GM21717 (cell line): ENCODE measurements around the gene PIGL.
A peak's percentile ranks its signal among the peaks of the same experiment; 100 is the strongest.
"Not testable (repeated sequence)": the region's sequence is repeated elsewhere in the genome, so short reads cannot be mapped to it uniquely, and the experiment has no call there.

Source experiments
- ATAC-seq: cut with Tn5 transposase; IDR thresholded peaks from one replicate; pipeline ENCODE4 v1.9.1; 2021; ENCODE audit warnings: mild to moderate bottlenecking, moderate library complexity; ENCODE audit not compliant: unreplicated experiment

PIGL gene

DNA sequence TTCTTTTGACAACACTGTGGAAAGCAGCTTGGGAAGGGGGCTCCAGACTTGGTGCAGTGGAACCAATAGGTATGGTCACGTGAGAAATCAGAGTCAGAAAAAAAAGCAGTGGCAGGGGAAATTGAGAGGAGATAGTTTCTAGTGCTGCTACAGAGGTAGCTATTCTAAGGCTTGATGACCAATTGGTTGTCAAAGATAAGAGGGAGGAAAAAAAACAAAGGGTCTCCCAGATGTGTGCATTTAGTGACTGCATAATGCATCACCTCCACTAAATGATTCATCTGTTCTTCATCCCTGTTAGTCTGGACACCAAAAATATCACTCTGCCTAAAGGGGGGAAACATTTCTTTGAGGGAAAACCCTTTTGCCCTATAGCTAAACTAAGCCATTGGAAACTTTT lies 56.5 kb downstream of the PIGL start:
- no peak for ATAC-seq

DNA sequence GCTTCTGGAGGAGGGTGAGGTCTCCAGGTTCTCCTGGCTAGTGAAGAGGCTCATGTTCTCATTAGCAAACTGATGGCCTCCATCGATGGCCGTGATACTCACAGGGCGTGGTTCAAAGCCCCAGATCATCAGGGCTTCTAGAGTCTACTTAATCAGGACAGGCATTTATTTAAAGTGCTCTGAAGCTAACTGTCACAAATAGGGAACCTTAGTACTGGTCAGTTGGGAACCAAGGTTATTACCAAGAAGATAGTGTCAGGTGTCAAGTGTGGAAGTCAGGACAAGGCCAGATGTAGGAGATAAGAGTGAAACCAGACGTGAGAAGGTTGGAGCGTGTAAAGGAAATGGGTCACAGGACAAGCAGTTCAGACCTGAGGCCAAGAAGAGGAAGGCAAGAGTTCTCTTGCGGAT lies 56.9 kb downstream of the PIGL start:
- no peak for ATAC-seq

DNA sequence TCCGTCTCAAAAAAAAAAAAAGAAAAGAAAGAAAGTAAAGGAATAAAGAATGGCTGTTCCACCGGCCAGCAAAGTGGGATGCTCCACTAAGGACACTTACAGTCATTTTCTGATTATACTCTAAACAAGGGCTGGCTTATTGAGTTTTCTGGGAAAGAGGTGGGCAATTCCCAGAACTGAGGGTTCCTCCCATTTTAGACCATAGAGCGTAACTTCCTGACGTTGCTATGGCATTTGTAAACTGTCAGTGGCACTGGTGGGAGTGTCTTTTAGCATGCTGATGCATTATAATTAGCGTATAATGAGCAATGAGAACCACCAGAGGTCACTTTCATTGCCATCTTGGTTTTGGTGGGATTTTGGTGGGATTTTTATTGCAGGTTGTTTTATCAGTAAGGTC lies 58.0 kb downstream of the PIGL start:
- no peak for ATAC-seq

DNA sequence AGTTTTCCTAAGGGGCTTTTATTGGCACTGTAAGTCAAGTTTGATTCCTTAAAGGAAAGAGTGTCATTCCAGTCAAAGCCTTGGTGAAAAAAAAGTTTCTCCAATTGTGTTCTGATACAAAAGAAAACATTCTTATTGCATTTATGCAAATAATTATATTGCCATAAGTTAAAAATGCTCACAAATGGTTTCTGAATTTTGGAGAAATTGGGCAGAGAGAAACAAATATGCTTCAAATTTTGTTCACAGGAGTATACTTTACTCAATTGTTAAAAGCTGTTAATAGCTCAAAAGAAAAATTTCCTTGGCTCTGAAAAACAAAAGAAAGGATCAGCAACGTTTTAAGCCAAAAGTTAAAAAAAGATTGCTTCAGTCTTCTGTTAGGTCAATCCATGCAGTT lies 60.2 kb downstream of the PIGL start:
- no peak for ATAC-seq

DNA sequence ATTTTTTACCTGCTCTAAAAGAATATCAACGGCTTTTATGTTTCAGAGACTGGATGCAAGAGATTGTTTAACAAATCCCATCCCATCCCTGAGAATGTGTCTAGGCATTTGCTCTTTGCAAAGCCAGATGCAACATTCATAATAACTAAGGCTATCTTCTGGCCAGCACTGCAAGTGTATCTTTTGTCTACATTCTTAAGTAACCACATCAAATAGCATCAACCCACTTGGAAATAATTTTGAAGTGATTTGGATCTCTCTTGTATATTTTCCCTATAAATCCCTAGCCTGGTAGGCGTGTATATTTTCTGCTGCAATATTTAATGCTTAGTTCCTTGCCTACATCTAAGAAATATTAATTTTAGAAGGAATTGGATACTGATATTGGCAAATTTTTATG lies 64.3 kb downstream of the PIGL start:
- no peak for ATAC-seq

DNA sequence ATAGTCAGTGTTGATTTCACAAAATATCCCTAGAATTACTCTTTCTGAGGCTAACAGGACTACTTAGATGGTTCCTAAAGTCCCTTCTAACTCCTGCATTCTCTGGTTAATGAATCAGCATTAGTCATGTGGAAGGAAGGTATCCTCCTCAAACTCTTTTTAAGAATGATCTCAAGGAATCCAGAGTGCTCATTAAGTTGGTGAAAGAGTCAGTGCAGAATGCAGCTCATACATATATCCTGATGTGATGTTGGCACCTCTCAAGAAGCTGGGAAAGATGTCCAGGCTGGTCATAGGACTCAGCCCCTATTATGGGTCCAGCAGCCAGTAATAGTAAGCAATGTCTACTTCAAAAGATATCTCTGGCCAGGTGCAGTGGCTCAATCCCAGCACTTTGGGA lies 65.5 kb downstream of the PIGL start:
- ATAC-seq: no peak

DNA sequence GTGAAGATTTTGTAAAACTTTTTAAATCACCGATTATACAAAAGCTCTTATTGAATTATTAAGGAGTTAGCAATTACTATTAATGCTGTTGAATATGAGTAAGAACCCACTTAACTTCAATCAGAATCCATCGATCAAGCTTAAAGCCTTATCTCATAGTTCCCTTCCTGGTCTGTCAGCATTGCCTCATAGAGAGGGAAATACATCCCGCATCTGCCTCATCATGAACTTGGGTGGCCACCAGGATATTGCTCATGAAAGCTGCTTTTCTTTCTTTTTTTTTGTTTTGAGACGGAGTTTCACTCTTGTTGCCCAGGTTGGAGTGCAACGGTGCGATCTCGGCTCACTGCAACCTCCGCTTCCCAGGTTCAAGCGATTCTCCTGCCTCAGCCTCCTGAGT lies 66.7 kb downstream of the PIGL start:
- no peak for ATAC-seq

DNA sequence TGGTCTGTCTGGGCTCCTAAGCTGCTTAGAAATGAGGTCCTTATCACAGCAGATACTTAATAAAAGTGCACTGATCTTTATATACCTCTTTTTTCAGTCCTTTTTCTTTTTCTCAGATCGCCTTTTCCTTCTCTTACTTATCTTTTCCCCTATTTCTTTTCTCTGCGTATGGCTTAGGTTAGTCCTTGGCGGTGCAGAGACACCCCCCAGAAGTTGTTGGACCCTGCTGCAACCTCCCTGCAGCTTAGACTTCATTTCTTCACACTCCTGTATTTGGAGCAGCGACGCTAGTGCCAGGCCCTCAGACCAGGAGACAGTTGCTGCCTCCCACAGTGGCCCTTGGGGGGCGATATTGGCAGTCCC lies 68.6 kb downstream of the PIGL start:
- ATAC-seq: no peak

DNA sequence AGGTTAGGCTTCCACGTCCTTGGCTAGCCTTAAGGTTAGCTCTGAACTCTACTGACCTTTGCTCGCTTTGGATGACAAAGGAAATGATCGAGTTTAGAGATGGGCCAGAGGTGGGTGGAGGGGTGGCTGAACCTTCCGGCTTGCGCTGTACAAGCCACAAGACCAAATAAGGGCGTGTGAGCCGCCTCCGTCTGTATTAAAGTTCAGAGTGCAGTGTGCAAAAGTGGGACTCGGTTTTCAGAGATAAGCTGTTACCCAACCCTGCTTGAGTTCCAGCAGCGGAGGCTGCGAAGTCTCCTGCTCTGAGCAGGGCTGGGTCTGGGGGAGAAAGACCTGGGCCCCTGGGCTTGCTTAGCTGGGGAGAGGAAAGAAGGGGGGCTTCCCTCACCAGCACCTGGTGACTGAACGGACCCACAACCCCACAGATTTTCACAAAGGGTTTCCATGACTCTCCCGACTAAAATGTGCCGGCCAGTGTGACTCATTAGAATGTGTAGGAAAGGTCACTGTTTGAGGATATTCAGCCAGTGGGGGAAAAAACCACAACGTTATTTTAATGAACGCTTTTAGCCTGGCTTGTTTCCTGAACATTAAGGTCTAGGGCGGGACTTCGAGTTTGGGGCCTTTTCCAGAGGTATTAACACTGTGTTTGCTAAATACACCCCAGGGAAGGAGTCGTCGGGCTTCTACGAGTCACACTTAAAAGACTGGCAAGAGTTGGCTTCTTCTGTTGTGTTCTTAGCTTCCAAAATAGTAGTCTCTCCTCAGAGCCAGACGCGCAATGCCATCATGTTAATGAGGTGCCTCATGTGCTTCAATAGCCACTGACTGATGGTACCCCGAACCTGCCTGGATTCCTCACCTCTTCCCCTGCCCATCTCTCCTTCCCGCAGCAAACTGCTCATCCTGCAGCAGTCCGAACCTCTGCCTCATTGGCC lies 69.3 kb downstream of the PIGL start:
- ATAC-seq: peak; percentile 78

DNA sequence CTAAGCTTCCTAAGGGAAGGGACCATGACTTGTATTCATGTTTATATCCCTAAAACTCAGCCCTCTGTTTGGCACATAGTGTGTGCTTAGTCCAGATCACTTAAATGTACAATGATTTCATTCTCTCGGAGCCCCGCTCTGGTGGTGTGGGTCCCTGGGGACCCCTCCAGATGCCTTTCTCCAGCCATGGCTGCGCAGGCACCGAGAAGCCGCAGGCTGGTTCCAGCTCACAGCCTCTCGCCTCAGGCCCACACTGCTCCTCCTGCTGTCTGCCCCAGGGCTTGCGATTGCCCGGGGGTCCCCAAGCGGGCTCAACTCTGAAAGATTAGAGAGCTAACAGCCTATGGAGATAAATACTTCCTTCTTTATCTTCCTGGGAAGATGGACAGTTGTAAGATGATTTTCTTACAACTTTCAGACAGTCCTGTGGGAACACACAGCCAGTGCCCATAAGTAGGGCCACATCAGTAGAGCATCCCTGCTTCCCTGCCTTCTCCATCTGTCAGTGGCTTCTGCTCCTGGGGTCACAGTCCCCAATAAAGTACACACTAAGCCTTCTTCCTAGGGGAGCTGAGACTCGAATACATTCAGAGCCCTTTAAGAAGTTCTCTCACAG lies 70.0 kb downstream of the PIGL start:
- ATAC-seq: no peak

DNA sequence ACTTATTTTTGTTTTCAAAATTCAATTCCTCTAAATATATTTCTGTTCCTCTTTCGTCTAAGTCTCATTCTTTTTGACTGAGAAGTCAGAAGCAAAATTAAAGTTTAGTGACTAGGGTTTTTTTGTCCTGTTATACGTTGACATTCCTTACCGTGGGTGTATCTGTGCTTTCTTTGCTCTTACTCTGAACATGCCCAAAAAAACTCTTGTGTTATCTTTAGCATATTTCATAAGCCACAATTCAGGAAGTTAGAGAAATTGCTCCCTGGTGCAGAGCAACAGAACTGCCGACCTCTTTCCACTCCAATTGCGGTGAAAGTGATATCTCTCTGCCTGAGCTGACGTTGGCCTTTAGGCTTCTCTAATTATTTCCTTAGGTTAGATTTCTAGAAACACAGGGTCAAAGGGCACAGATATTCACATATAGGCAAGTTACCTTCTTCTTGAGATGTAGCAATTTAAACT lies 70.6 kb downstream of the PIGL start:
- ATAC-seq: no peak

DNA sequence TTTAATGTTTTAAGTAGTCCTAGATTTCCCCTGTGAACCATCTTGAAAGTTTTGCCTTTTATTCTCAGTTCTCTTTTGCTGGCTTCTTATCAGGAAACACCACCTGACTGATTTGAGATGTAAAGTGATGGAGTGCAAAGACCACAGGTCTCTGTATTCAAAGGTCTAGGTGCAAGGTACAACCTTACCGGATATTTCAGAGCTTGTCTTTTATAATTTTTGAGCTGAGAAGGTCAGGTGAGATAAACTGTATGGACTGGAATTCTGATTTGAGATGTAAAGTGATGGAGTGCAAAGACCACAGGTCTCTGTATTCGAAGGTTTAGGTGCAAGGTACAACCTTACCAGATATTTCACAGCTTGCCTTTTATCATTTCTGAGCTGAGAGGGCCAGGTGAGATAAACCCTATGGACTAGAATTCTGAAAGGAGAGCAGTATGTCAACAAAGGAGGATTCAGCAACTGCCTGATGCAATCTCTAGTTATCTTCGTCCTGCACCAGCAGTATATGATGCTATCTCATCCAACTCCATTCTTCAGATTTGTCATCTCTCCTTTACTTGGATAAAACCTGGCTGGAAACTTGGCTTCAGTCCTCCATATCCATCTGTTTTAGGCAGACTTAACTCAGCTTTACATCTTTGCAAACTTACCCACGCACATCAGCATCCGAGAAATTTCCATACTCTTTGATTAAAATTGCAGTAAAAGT lies 72.0 kb downstream of the PIGL start:
- no peak for ATAC-seq

DNA sequence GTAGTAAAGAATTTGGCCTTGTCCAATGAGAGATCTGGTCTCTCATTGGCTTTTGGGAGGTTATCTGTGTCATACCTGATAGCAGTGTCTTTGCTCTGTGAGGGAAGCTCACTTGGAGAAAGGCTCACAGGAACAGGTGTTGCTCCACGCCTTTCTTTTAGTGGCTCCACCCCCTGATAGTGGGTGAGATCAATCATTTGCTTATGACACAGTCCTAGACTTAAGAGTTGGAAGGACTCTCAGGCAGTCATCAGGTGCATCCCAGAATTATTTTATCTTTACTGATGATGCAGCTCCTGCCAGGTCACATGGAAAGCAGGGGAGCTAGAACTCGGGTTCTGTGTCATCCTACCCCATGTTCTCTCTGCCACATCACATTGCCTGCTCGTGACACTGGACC lies 76.9 kb downstream of the PIGL start:
- ATAC-seq: no peak

DNA sequence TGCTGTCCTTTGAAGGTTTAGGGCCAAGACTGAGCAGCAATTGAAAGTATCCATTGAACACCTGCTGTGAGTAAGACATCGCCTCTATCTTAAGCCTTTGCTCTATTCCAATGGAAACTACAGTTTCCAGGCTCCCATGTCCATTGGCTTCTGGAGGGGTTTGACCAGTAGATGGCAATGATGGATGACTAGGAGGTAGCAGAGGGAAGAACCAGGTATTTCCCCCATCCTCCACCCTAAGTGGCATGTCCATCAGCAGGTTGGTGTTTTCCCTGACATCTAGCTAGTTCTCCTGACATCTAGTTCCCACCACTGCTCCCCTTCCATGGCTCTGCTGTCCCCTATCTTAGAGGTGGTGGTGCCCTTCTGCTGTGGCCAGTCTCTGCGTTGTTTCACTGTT lies 77.5 kb downstream of the PIGL start:
- no peak for ATAC-seq

DNA sequence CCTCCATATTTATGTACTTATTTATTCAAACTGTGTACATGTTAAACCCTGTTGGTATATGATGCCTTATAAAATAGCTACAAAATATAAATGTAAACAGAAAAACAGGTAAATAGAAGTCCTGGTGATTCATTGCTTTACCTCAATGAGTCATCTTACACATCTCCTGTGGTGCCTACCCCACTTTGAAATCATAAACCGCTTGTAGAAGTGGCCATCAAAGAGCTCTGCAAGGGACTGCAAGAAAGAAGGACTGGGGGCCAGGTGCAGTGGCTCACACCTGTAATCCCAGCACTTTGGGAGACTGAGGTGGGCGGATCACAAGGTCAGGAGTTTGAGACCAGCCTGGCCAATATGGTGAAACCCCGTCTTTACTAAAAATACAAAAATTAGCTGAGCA lies 79.1 kb downstream of the PIGL start:
- ATAC-seq: not testable (repeated sequence)

DNA sequence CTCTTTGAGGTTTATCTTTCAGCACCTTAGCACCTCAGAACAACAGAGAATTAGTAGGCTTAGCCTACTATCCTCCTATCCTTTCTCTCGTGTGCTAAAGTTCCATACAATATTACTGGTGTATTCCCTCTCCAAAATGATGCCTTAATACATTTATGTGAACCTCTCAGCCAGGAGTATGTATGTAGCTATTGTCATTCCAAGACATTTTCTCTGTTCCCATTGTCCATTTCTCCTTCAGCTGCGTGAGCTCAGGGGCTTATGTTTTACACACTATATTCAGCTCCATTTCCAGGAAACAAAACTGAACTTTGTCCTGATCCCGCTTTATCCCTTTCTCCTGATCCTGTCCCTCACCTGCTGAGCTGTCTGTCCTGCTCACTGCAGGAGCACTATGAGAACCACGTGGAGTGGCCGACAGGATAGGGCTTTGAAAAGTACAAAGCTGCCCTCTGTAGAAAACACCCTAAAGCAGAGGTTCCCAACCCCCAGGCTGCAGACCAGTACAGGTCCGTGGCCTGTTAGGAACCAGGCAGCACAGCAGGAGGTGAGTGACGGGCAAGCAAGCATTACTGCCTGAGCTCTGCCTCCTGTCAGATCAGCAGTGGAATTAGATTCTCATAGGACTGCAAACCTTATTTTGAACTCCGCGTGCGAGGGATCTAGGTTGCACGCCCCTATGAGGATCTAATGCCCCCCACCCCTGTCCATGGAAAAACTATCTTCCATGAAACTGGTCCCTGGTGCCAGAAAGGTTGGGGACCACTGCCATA lies 80.5 kb downstream of the PIGL start:
- ATAC-seq: no peak

DNA sequence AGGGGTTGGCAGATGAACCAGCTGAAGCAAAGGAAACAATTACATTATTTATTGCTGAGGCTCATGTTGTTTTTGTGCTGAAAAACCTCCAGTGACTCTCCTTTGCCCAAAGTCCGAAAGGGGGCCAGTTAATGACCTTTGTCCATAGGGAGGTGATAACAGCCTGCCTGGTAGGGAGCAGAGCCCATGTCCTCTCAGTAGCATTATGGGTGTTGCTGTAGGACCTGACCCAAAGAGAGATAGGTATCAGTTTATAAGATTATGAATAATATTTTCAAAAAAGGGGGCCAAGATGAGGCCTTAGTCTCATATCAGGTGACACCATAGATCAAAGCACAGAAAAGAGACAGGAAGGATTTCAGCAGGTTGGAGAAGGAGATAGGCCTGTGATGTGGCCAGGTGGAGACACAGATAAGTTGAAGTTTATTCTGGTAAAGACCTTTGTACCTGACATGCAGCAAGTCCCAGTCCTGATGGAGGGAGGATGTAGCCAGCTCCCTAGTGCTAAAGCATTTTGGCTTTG lies 81.2 kb downstream of the PIGL start:
- no peak for ATAC-seq

DNA sequence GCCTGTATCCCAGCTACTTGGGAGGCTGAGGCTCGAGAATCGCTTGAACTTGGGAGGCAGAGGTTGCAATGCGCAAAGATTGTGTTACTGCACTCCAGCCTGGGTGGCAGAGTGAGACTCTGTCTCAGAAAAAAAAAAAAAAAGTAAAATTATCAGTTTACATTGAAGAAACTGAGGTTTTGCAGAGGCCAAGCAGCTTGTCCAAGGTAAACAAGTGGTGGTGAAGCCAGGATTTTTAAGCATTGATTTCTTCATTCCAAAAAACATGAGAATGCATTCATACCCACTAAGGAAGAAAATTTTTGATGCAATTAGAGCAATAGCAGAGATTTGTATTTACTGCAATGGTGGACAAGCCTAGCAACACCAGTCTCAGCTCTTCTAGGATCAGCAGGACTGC lies 83.5 kb downstream of the PIGL start:
- no peak for ATAC-seq

DNA sequence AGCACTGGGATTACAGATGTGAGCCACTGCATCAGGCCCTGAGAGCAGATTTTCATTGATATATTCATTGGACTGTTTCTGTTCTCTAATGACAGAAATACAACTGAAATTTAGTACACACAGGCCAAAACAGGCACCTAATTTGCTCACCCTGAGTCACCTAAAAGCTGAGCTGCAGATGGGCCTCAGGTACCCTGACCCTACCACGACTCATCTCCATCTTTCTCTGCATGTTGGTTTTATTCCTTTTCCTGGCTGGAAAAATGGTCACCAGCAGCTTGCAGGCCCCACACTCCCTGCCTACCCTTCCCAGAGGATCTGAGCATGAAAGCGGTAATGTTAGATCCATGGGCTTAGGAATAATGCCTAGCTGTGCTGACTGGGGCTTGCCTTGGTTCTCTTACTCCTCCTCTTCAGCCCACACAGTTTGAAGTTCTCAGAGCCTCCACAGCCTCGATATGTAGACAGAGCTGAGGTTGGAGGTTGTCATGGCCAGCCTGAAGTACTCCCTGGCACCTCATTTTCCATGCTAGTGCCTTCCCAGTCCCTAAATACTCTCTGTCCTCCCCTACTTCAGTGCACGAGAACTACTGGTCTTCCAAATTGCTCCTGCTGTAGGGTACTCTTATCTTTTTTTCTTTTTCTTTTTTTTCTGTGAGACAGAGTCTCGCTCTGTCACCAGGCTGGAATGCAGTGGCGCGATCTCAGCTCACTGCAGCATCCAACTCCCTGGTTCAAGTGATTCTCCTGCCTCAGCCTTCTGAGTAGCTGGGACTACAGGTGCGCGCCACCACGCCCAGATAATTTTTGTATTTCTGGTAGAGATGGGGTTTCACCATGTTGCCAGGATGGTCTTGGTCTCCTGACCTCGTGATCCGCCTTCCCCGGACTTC lies 85.2 kb downstream of the PIGL start:
- ATAC-seq: no peak

DNA sequence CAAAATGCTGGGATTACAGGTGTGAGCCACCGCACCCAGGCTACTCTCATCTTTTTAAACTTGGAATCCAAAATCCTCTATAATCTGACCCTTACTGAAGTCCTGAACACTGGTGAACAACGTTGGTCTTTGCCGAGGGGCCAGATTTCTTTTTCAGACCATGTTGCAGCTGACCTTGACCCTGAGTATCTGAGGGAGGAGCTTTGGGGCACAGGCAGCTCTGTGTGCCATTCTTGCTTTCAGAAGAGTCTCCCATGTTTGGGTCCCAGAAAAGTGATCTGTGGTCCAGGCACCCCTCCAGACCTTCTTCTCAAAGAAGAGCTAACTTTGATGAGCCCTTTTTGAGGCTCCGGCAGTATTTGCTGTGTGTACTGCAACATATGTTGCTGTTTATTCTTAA lies 85.8 kb downstream of the PIGL start:
- ATAC-seq: no peak
